GM06990 (cell line): ENCODE data around the gene GSC2.
"Not testable (repeated sequence)": the region's sequence is repeated elsewhere in the genome, so short reads cannot be mapped to it uniquely, and the experiment has no call there.

Experiments
- DNase-seq: peaks from one replicate; pipeline ENCODE4 v3.0.0-alpha.2; 2011; ENCODE audit not compliant: insufficient read length; ENCODE audit errors: extremely low read depth
- H3K27me3 ChIP-seq: replicated peaks from 2 replicates; pipeline ENCODE4 v1.6.0; 2011; ENCODE audit warnings: low read length; ENCODE audit not compliant: control insufficient read depth, insufficient read depth
- H3K36me3 ChIP-seq: 2 replicates; pipeline ENCODE4 v1.5.1; 2011; ENCODE audit warnings: low read length; ENCODE audit not compliant: control insufficient read depth, insufficient read depth
- H3K4me3 ChIP-seq: replicated peaks from 2 replicates; pipeline ENCODE4 v1.5.1; 2011; ENCODE audit warnings: low read depth, mild to moderate bottlenecking, control low read depth, low read length
- CTCF ChIP-seq: IDR thresholded peaks from 2 replicates; pipeline ENCODE4 v1.5.1; 2011; ENCODE audit warnings: low read length, control low read depth, mild to moderate bottlenecking, inconsistent platforms; ENCODE audit not compliant: insufficient read depth, poor library complexity, severe bottlenecking

GSC2 gene

GRCh38 chr22:19166421-19166820 lies 16.3 kb upstream of the GSC2 start:
- TF ChIP-seq CTCF, result no peak
- Histone ChIP-seq H3K4me3 (no peak overlapping the region), H3K36me3 (no peaks in the 10 kb centered on the region), H3K27me3 (peaks cover 4% of the 10 kb centered on the region; the same call in 1 of the 2 replicates)
- DNase-seq, result no peak

GRCh38 chr22:19164425-19164824 lies 14.3 kb upstream of the GSC2 start:
- peaks cover 1% of the 10 kb centered on the region; the same call in 1 of the 2 replicates for H3K27me3 ChIP-seq
- no peaks in the 10 kb centered on the region for H3K36me3 ChIP-seq
- TF ChIP-seq CTCF, result no peak
- no peak for DNase-seq
- H3K4me3 ChIP-seq, result no peak overlapping the region

GRCh38 chr22:19158649-19159048 lies 8.6 kb upstream of the GSC2 start:
- H3K4me3 ChIP-seq, H3K27me3 ChIP-seq, DNase-seq, H3K36me3 ChIP-seq: not testable (repeated sequence)

- H3K4me3 ChIP-seq, H3K27me3 ChIP-seq, DNase-seq, H3K36me3 ChIP-seq: not testable (repeated sequence)
Observed at GRCh38 chr22:19156109-19156508, 6.0 kb upstream of the GSC2 start.

- Histone ChIP-seq H3K36me3 (no peaks in the 10 kb centered on the region), H3K4me3 (no peak overlapping the region), H3K27me3 (peaks cover 1% of the 10 kb centered on the region; the same call in 1 of the 2 replicates)
- TF ChIP-seq CTCF, result no peak
- no peak for DNase-seq
Observed at GRCh38 chr22:19152942-19153883, 3.1 kb upstream of the GSC2 start.

GRCh38 chr22:19151329-19152191 lies 1.5 kb upstream of the GSC2 start:
- Histone ChIP-seq H3K36me3 (no peaks in the 10 kb centered on the region), H3K27me3 (peaks cover 1% of the 10 kb centered on the region; the same call in 1 of the 2 replicates), H3K4me3 (no peak overlapping the region)
- no peak for DNase-seq
- no peak for TF ChIP-seq CTCF
